Liver (tissue), 9 donors: ENCODE data around the gene CACNA1B. TPM values are rescaled to one million over a fixed set of nuclear protein-coding genes. Genes with fewer than 3 reads are reported as not detected.
A peak's percentile ranks its signal among the peaks of the same experiment; 100 is the strongest.

Source experiments
- DNase-seq: peaks from one replicate; pipeline ENCODE4 v3.0.0-alpha.2; 2017; ENCODE audit warnings: low spot score
- H3K27ac ChIP-seq, 2 donors: one replicate each; pipeline ENCODE4 v1.7.0; 2013; ENCODE audit warnings: inconsistent platforms in 2 of 2, low read length in 2 of 2, control low read depth in 1 of 2, low read depth in 1 of 2, mild to moderate bottlenecking in 1 of 2
- H3K27me3 ChIP-seq, 4 donors: one replicate each; pipeline versions ENCODE4 v1.6.1 to v1.7.0; 2013; ENCODE audit warnings: low read length in 3 of 4, inconsistent platforms in 1 of 4, mild to moderate bottlenecking in 1 of 4, moderate library complexity in 1 of 4; ENCODE audit not compliant: control insufficient read depth in 4 of 4, insufficient read depth in 4 of 4
- H3K36me3 ChIP-seq, 4 donors: one replicate each; pipeline versions ENCODE4 v1.6.1 to v1.7.0; 2013; ENCODE audit warnings: low read length in 3 of 4, mild to moderate bottlenecking in 3 of 4, low read depth in 1 of 4, moderate library complexity in 1 of 4; ENCODE audit not compliant: control insufficient read depth in 4 of 4, insufficient read depth in 3 of 4
- H3K4me1 ChIP-seq, 4 donors: one replicate each; pipeline versions ENCODE4 v1.6.1 to v1.7.0; 2013; ENCODE audit warnings: low read length in 3 of 4, mild to moderate bottlenecking in 3 of 4, moderate library complexity in 1 of 4; ENCODE audit not compliant: control insufficient read depth in 4 of 4, insufficient read depth in 4 of 4
- H3K4me3 ChIP-seq, 3 donors: one replicate each; pipeline versions ENCODE4 v1.6.1 to v1.7.0; 2013; ENCODE audit warnings: low read length in 3 of 3, control low read depth in 1 of 3, low read depth in 1 of 3, mild to moderate bottlenecking in 1 of 3
- H3K9ac ChIP-seq, 2 donors: one replicate each; pipeline ENCODE4 v1.7.0; 2013; ENCODE audit warnings: low read length in 2 of 2, mild to moderate bottlenecking in 2 of 2, moderate library complexity in 2 of 2, control low read depth in 1 of 2, low read depth in 1 of 2
- H3K9me3 ChIP-seq, 4 donors: one replicate each; pipeline versions ENCODE4 v1.6.1 to v1.7.0; 2013; ENCODE audit warnings: low read length in 3 of 4; ENCODE audit not compliant: control insufficient read depth in 4 of 4
- HNF4A ChIP-seq, 2 donors: conservative IDR thresholded peaks; 2 replicates each; pipeline ENCODE4 v1.6.1; 2016; ENCODE audit warnings: antibody characterized with exemption in 2 of 2, mild to moderate bottlenecking in 2 of 2
- NR2F2 ChIP-seq: IDR thresholded peaks from 2 replicates; pipeline ENCODE4 v1.6.1; 2016; ENCODE audit warnings: antibody characterized with exemption
- RXRA ChIP-seq, 2 donors: IDR thresholded peaks; 2 replicates each; pipeline ENCODE4 v1.6.1; 2017 to 2018; ENCODE audit warnings: antibody characterized with exemption in 2 of 2, mild to moderate bottlenecking in 1 of 2
- SP1 ChIP-seq: IDR thresholded peaks from 2 replicates; pipeline ENCODE4 v1.6.1; 2018; ENCODE audit warnings: antibody characterized with exemption, mild to moderate bottlenecking
- YY1 ChIP-seq: IDR thresholded peaks from 2 replicates; pipeline ENCODE4 v1.6.1; 2016; ENCODE audit warnings: antibody characterized with exemption, mild to moderate bottlenecking
- whole genome bisulfite sequencing: extraction: QIAGEN DNeasy Blood & Tissue Kit; methylation state at CpG from one replicate; pipeline ENCODE4 v1.1.7; 2013; 5-methylcytosine and 5-hydroxymethylcytosine counted together
- polyA plus RNA-seq, 2 donors: library from polyadenylated mRNA; stranded (reverse) in 1 of 2; unstranded in 1 of 2; fragments of 200-250 nt in 1 of 2; fragments of >200 nt in 1 of 2; fragmentation: Nextera tagmentation in 1 of 2; extraction: Ambion mirVana in 1 of 2; gene quantifications; one replicate each; pipeline versions ENCODE4 v1.2.1 to v1.2.3, GENCODE V29; 2013 to 2015
- total RNA-seq, 2 donors: library from RNA; depleted of rRNA; stranded (reverse); fragments of >200 nt; gene quantifications; one replicate each; pipeline ENCODE4 v1.2.3, GENCODE V29; 2014
- TF ChIP-seq, protein P1 (sequence below): fragments of 150-350 bp; IDR thresholded peaks from 2 replicates; pipeline ENCODE4 v1.5.1; 2017; ENCODE audit warnings: improper control_type of control experiment, low read depth, low read length; ENCODE audit not compliant: missing input control
- TF ChIP-seq, protein P2 (sequence below): IDR thresholded peaks from 2 replicates; pipeline ENCODE4 v1.6.1; 2016; ENCODE audit warnings: antibody characterized with exemption
- TF ChIP-seq, protein P3 (sequence below): IDR thresholded peaks from 2 replicates; pipeline ENCODE4 v1.6.1; 2016; ENCODE audit warnings: antibody characterized with exemption, mild to moderate bottlenecking
- TF ChIP-seq, protein P4 (sequence below): IDR thresholded peaks from 2 replicates; pipeline ENCODE4 v1.6.1; 2016; ENCODE audit warnings: antibody characterized with exemption
- TF ChIP-seq, protein P5 (sequence below): IDR thresholded peaks from 2 replicates; pipeline ENCODE4 v1.6.1; 2016; ENCODE audit warnings: antibody characterized with exemption
- donor health status: healthy.
- donor health status: healthy.
- donor health status: healthy.
- donor health status: healthy.
- donor health status: healthy.

CACNA1B gene
- total and polyA plus RNA-seq, 4 donors = under 0.01 to 0.05 TPM; not detected in 2

DNA sequence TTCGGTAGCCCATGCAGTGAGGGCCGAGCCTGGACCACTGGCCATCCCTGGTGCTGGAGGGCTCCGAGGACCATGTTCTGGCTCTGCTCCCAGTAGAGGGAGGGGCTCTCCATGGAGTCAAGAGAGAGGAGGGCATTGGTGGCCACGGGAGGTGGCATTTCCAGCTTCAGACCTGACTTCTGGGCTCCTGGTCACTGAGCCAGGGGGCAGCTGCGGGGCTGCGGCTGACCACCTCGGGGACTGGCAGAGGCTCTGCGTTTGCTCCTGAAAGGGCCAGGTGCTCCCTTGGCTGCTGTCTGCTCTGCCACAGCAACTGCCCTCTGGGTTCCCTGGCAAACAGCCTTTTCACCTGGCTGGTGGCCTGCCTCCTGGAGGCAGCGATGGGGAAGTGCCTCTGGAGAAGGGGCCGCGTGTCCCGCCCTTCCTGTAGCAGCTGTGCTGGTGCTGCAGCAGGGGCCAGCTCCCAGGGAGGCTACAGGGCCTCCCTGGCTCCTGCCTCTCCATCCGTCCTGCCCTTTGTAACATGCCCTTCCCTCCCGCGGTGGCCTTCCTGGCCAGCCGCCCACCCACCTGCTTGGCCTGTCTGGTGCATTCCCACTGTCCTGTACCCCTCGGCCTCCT is 144.6 kb downstream of the CACNA1B start:
- Histone ChIP-seq H3K27ac (no peak overlapping the region), H3K27me3 (peaks cover 0 to 9% (median 3%) of the 10 kb centered on the region in 4 donors), H3K9ac (no peak overlapping the region), H3K4me1 (peaks cover 0 to 8% (median 3%) of the 10 kb centered on the region in 4 donors), H3K36me3 (no peaks in the 10 kb centered on the region), H3K9me3 (no peaks in the 10 kb centered on the region), H3K4me3 (no peak overlapping the region)
- WGBS = 40% methylated on average over 17 of the region's 17 CpGs
- peak; percentile 28 for DNase-seq
- TF ChIP-seq, protein P1, sequence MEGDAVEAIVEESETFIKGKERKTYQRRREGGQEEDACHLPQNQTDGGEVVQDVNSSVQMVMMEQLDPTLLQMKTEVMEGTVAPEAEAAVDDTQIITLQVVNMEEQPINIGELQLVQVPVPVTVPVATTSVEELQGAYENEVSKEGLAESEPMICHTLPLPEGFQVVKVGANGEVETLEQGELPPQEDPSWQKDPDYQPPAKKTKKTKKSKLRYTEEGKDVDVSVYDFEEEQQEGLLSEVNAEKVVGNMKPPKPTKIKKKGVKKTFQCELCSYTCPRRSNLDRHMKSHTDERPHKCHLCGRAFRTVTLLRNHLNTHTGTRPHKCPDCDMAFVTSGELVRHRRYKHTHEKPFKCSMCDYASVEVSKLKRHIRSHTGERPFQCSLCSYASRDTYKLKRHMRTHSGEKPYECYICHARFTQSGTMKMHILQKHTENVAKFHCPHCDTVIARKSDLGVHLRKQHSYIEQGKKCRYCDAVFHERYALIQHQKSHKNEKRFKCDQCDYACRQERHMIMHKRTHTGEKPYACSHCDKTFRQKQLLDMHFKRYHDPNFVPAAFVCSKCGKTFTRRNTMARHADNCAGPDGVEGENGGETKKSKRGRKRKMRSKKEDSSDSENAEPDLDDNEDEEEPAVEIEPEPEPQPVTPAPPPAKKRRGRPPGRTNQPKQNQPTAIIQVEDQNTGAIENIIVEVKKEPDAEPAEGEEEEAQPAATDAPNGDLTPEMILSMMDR = no peak
- TF ChIP-seq, protein P2, sequence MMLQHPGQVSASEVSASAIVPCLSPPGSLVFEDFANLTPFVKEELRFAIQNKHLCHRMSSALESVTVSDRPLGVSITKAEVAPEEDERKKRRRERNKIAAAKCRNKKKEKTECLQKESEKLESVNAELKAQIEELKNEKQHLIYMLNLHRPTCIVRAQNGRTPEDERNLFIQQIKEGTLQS = no peak
- TF ChIP-seq, protein P3, sequence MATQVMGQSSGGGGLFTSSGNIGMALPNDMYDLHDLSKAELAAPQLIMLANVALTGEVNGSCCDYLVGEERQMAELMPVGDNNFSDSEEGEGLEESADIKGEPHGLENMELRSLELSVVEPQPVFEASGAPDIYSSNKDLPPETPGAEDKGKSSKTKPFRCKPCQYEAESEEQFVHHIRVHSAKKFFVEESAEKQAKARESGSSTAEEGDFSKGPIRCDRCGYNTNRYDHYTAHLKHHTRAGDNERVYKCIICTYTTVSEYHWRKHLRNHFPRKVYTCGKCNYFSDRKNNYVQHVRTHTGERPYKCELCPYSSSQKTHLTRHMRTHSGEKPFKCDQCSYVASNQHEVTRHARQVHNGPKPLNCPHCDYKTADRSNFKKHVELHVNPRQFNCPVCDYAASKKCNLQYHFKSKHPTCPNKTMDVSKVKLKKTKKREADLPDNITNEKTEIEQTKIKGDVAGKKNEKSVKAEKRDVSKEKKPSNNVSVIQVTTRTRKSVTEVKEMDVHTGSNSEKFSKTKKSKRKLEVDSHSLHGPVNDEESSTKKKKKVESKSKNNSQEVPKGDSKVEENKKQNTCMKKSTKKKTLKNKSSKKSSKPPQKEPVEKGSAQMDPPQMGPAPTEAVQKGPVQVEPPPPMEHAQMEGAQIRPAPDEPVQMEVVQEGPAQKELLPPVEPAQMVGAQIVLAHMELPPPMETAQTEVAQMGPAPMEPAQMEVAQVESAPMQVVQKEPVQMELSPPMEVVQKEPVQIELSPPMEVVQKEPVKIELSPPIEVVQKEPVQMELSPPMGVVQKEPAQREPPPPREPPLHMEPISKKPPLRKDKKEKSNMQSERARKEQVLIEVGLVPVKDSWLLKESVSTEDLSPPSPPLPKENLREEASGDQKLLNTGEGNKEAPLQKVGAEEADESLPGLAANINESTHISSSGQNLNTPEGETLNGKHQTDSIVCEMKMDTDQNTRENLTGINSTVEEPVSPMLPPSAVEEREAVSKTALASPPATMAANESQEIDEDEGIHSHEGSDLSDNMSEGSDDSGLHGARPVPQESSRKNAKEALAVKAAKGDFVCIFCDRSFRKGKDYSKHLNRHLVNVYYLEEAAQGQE = no peak
- TF ChIP-seq HNF4A (conservative IDR thresholded peaks at IDR 0.05) = no peak
- TF ChIP-seq YY1 = no peak
- TF ChIP-seq RXRA (IDR thresholded peaks at IDR 0.05) = no peak

DNA sequence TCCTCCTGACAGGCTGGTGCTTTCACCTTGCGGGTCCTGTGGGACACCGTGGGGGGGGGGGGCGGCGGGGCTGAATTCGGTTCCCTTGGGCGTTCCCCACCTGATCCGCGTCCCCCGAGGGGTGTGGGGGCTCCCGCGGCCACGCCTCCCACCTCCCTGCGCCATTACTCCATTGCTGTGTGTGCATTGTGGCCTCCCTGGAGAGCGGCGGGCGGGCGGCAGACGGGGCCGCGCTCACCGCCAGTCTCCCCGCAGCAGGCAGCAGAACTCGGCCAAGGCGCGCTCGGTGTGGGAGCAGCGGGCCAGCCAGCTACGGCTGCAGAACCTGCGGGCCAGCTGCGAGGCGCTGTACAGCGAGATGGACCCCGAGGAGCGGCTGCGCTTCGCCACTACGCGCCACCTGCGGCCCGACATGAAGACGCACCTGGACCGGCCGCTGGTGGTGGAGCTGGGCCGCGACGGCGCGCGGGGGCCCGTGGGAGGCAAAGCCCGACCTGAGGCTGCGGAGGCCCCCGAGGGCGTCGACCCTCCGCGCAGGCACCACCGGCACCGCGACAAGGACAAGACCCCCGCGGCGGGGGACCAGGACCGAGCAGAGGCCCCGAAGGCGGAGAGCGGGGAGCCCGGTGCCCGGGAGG is 145.3 kb downstream of the CACNA1B start:
- peak; percentile 26 for DNase-seq
- 5% methylated on average over 69 of the region's 69 CpGs for WGBS
- no peaks in the 10 kb centered on the region for H3K36me3 ChIP-seq

More for the DNA sequence above, 145.3 kb downstream of the CACNA1B start:
- TF ChIP-seq RXRA (IDR thresholded peaks at IDR 0.05) (no peak), NR2F2 (no peak), YY1 (no peak), SP1 (no peak)
- TF ChIP-seq, protein P4, sequence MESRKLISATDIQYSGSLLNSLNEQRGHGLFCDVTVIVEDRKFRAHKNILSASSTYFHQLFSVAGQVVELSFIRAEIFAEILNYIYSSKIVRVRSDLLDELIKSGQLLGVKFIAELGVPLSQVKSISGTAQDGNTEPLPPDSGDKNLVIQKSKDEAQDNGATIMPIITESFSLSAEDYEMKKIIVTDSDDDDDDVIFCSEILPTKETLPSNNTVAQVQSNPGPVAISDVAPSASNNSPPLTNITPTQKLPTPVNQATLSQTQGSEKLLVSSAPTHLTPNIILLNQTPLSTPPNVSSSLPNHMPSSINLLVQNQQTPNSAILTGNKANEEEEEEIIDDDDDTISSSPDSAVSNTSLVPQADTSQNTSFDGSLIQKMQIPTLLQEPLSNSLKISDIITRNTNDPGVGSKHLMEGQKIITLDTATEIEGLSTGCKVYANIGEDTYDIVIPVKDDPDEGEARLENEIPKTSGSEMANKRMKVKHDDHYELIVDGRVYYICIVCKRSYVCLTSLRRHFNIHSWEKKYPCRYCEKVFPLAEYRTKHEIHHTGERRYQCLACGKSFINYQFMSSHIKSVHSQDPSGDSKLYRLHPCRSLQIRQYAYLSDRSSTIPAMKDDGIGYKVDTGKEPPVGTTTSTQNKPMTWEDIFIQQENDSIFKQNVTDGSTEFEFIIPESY = no peak
- TF ChIP-seq, protein P5, sequence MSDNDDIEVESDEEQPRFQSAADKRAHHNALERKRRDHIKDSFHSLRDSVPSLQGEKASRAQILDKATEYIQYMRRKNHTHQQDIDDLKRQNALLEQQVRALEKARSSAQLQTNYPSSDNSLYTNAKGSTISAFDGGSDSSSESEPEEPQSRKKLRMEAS = no peak
- H3K9ac ChIP-seq = no peak overlapping the region
- H3K9me3 ChIP-seq = no peaks in the 10 kb centered on the region
- H3K27ac ChIP-seq = no peak overlapping the region
- H3K27me3 ChIP-seq = peaks cover 0 to 9% (median 4%) of the 10 kb centered on the region in 4 donors
- peaks cover 0 to 8% (median 3%) of the 10 kb centered on the region in 4 donors for H3K4me1 ChIP-seq
- no peak overlapping the region for H3K4me3 ChIP-seq
